Skeletal muscle satellite cell (primary cell): ENCODE data around the gene STAMBP.

ENCODE experiments used
- H3K27me3 ChIP-seq: 2 replicates; pipeline ENCODE4 v1.7.0; 2013; ENCODE audit warnings: low read length; ENCODE audit not compliant: control insufficient read depth, insufficient read depth
- H3K36me3 ChIP-seq: 2 replicates; pipeline ENCODE4 v1.7.0; 2013; ENCODE audit warnings: mild to moderate bottlenecking, control low read depth, low read length; ENCODE audit not compliant: insufficient read depth
- H3K4me1 ChIP-seq: 2 replicates; pipeline ENCODE4 v1.7.0; 2013; ENCODE audit warnings: low read length; ENCODE audit not compliant: control insufficient read depth, insufficient read depth
- H3K4me2 ChIP-seq: 2 replicates; pipeline ENCODE4 v1.7.0; 2013; ENCODE audit warnings: mild to moderate bottlenecking, low read length
- H3K4me3 ChIP-seq: 2 replicates; pipeline ENCODE4 v1.7.0; 2013; ENCODE audit warnings: low read length
- H3K9ac ChIP-seq: 2 replicates; pipeline ENCODE4 v1.7.0; 2013; ENCODE audit warnings: mild to moderate bottlenecking, low read depth, low read length, moderate library complexity
- H3K9me3 ChIP-seq: replicated peaks from 2 replicates; pipeline ENCODE4 v1.7.0; 2013; ENCODE audit warnings: mild to moderate bottlenecking, control low read depth, low read length

The STAMBP gene

GRCh38 chr2:73914667-73915066, 85.9 kb downstream of the STAMBP start:
- Histone ChIP-seq H3K4me3 (no peak overlapping the region), H3K27me3 (peaks cover 17% of the 10 kb centered on the region), H3K4me2 (no peak overlapping the region)

GRCh38 chr2:73915437-73915993, 86.8 kb downstream of the STAMBP start:
- no peak overlapping the region for H3K4me2 ChIP-seq
- no peak overlapping the region for H3K9ac ChIP-seq
- H3K36me3 ChIP-seq: no peaks in the 10 kb centered on the region
- H3K4me3 ChIP-seq: no peak overlapping the region
- H3K9me3 ChIP-seq: no peaks in the 10 kb centered on the region
- no peaks in the 10 kb centered on the region for H3K4me1 ChIP-seq
- H3K27me3 ChIP-seq: peaks cover 21% of the 10 kb centered on the region

More at GRCh38 chr2:73914667-73915066, 85.9 kb downstream of the STAMBP start:
- Histone ChIP-seq H3K9me3 (no peaks in the 10 kb centered on the region), H3K36me3 (no peaks in the 10 kb centered on the region), H3K9ac (no peak overlapping the region), H3K4me1 (no peaks in the 10 kb centered on the region)

GRCh38 chr2:73916666-73917065, 87.9 kb downstream of the STAMBP start:
- no peak overlapping the region for H3K9ac ChIP-seq

GRCh38 chr2:73917296-73917695, 88.5 kb downstream of the STAMBP start:
- Histone ChIP-seq H3K9me3 (no peaks in the 10 kb centered on the region), H3K9ac (no peak overlapping the region), H3K4me3 (no peak overlapping the region), H3K4me1 (no peaks in the 10 kb centered on the region), H3K4me2 (no peak overlapping the region), H3K27me3 (peaks cover 38% of the 10 kb centered on the region), H3K36me3 (no peaks in the 10 kb centered on the region)

More at GRCh38 chr2:73916666-73917065, 87.9 kb downstream of the STAMBP start:
- Histone ChIP-seq H3K4me1 (no peaks in the 10 kb centered on the region), H3K27me3 (peaks cover 32% of the 10 kb centered on the region), H3K4me2 (no peak overlapping the region), H3K4me3 (no peak overlapping the region), H3K9me3 (no peaks in the 10 kb centered on the region), H3K36me3 (no peaks in the 10 kb centered on the region)

- Histone ChIP-seq H3K27me3 (peaks cover 42% of the 10 kb centered on the region), H3K9ac (no peak overlapping the region), H3K9me3 (no peaks in the 10 kb centered on the region), H3K4me3 (no peak overlapping the region), H3K4me2 (no peak overlapping the region), H3K36me3 (no peaks in the 10 kb centered on the region), H3K4me1 (no peaks in the 10 kb centered on the region)
Observed at GRCh38 chr2:73917696-73918207, 89.0 kb downstream of the STAMBP start.

- Histone ChIP-seq H3K9ac (no peak overlapping the region), H3K4me1 (no peaks in the 10 kb centered on the region), H3K27me3 (peaks cover 44% of the 10 kb centered on the region), H3K4me2 (no peak overlapping the region), H3K9me3 (no peaks in the 10 kb centered on the region), H3K36me3 (no peaks in the 10 kb centered on the region), H3K4me3 (no peak overlapping the region)
Observed at GRCh38 chr2:73918856-73919255, 90.1 kb downstream of the STAMBP start.

- Histone ChIP-seq H3K27me3 (peaks cover 41% of the 10 kb centered on the region), H3K4me3 (no peak overlapping the region), H3K9ac (no peak overlapping the region), H3K4me2 (no peak overlapping the region), H3K4me1 (no peaks in the 10 kb centered on the region), H3K9me3 (no peaks in the 10 kb centered on the region), H3K36me3 (no peaks in the 10 kb centered on the region)
Observed at GRCh38 chr2:73919596-73920228, 91.0 kb downstream of the STAMBP start.

GRCh38 chr2:73920577-73921545, 92.1 kb downstream of the STAMBP start:
- H3K27me3 ChIP-seq: peaks cover 38% of the 10 kb centered on the region
- no peaks in the 10 kb centered on the region for H3K4me1 ChIP-seq
- no peak overlapping the region for H3K4me2 ChIP-seq
- H3K4me3 ChIP-seq: no peak overlapping the region
- H3K36me3 ChIP-seq: no peaks in the 10 kb centered on the region
- no peaks in the 10 kb centered on the region for H3K9me3 ChIP-seq
- no peak overlapping the region for H3K9ac ChIP-seq

GRCh38 chr2:73921581-73921980, 92.8 kb downstream of the STAMBP start:
- H3K9me3 ChIP-seq: no peaks in the 10 kb centered on the region
- H3K9ac ChIP-seq: no peak overlapping the region
- no peaks in the 10 kb centered on the region for H3K36me3 ChIP-seq
- no peak overlapping the region for H3K4me2 ChIP-seq
- no peaks in the 10 kb centered on the region for H3K4me1 ChIP-seq
- H3K27me3 ChIP-seq: peaks cover 38% of the 10 kb centered on the region
- no peak overlapping the region for H3K4me3 ChIP-seq

GRCh38 chr2:73922681-73923080, 93.9 kb downstream of the STAMBP start:
- no peak overlapping the region for H3K4me2 ChIP-seq
- H3K9me3 ChIP-seq: no peaks in the 10 kb centered on the region
- H3K4me3 ChIP-seq: no peak overlapping the region
- H3K36me3 ChIP-seq: no peaks in the 10 kb centered on the region
- H3K27me3 ChIP-seq: peaks cover 36% of the 10 kb centered on the region
- H3K4me1 ChIP-seq: peaks cover 2% of the 10 kb centered on the region
- H3K9ac ChIP-seq: no peak overlapping the region
